GM23248 (cell line): ENCODE measurements around the gene CLIP2. TPM values are rescaled to one million over a fixed set of nuclear protein-coding genes. Genes with fewer than 3 reads are reported as not detected.

Experiments
- DNase-seq: peaks from one replicate; pipeline ENCODE4 v3.0.0-alpha.2; 2015
- H2AFZ ChIP-seq: fragments of 200-600 bp; sonication (generic); 2 replicates; pipeline ENCODE4 v1.6.1; 2016; ENCODE audit warnings: antibody characterized with exemption
- H3F3A ChIP-seq: fragments of 200-600 bp; sonication (generic); 2 replicates; pipeline ENCODE4 v1.6.1; 2016; ENCODE audit warnings: mild to moderate bottlenecking, antibody characterized with exemption, mixed run types; ENCODE audit not compliant: insufficient read depth
- H3K27ac ChIP-seq: fragments of 200-600 bp; sonication (generic); 2 replicates; pipeline ENCODE4 v1.5.1; 2016; ENCODE audit warnings: mild to moderate bottlenecking
- H3K27me3 ChIP-seq: fragments of 200-600 bp; sonication (generic); replicated peaks from 2 replicates; pipeline ENCODE4 v1.6.1; 2016; ENCODE audit warnings: mild to moderate bottlenecking; ENCODE audit not compliant: insufficient read depth
- H3K36me3 ChIP-seq: fragments of 200-600 bp; sonication (generic); 2 replicates; pipeline ENCODE4 v1.6.1; 2016; ENCODE audit warnings: low read depth, mild to moderate bottlenecking
- H3K4me1 ChIP-seq: fragments of 200-600 bp; sonication (generic); 2 replicates; pipeline ENCODE4 v1.6.1; 2016; ENCODE audit warnings: mild to moderate bottlenecking; ENCODE audit not compliant: insufficient read depth
- H3K4me2 ChIP-seq: fragments of 200-600 bp; sonication (generic); one replicate; pipeline ENCODE4 v1.6.1; 2016; ENCODE audit warnings: mild to moderate bottlenecking; ENCODE audit not compliant: unreplicated experiment
- H3K4me3 ChIP-seq: fragments of 200-600 bp; sonication (generic); 2 replicates; pipeline ENCODE4 v1.5.1; 2016; ENCODE audit warnings: mild to moderate bottlenecking
- H3K79me2 ChIP-seq: fragments of 200-600 bp; sonication (generic); 2 replicates; pipeline ENCODE4 v1.6.1; 2016; ENCODE audit warnings: mild to moderate bottlenecking; ENCODE audit not compliant: insufficient read depth
- H3K9ac ChIP-seq: fragments of 200-600 bp; sonication (generic); 2 replicates; pipeline ENCODE4 v1.6.1; 2016; ENCODE audit warnings: mild to moderate bottlenecking
- H3K9me2 ChIP-seq: fragments of 200-600 bp; sonication (generic); 2 replicates; pipeline ENCODE4 v1.6.1; 2016; ENCODE audit warnings: mixed run types, mild to moderate bottlenecking, moderate library complexity; ENCODE audit not compliant: insufficient read depth
- H3K9me3 ChIP-seq: fragments of 200-600 bp; sonication (generic); one replicate; pipeline ENCODE4 v1.6.1; 2017; ENCODE audit warnings: low read depth
- H4K20me1 ChIP-seq: fragments of 200-600 bp; sonication (generic); 2 replicates; pipeline ENCODE4 v1.6.0; 2016; ENCODE audit not compliant: insufficient read depth
- EZH2 ChIP-seq: fragments of 200-600 bp; sonication (generic); IDR thresholded peaks from 2 replicates; pipeline ENCODE4 v1.6.1; 2018; ENCODE audit warnings: antibody characterized with exemption, mild to moderate bottlenecking; ENCODE audit not compliant: insufficient read depth, poor library complexity, severe bottlenecking
- EZH2phosphoT487 ChIP-seq: fragments of 200-600 bp; sonication (generic); IDR thresholded peaks from 2 replicates; pipeline ENCODE4 v1.6.1; 2018; ENCODE audit warnings: antibody characterized with exemption, moderate library complexity, mild to moderate bottlenecking, low read depth; ENCODE audit not compliant: insufficient read depth
- WGBS, 2 experiments: methylation state at CpG; one replicate each; pipeline ENCODE4 v1.1.6; 2015 to 2017; ENCODE audit warnings: low lambda C conversion rate in 2 of 2, low coverage in 1 of 2; ENCODE audit errors: missing lambda C conversion rate in 2 of 2; 5-methylcytosine and 5-hydroxymethylcytosine counted together
- in situ Hi-C: fragments of 300-500 bp; cut with MboI; formaldehyde crosslinking; loops from 2 replicates; pipeline ENCODE4 v1.15.0; 2020
- polyA plus RNA-seq: library from polyadenylated mRNA; unstranded; fragments of >200 nt; fragmentation: Nextera tagmentation; extraction: Ambion mirVana; gene quantifications from 2 replicates; pipeline ENCODE4 v1.2.1, GENCODE V29; 2016
- total RNA-seq: library from RNA; depleted of rRNA; stranded (reverse); fragments of >200 nt; shearing (Covaris generic); gene quantifications from 2 replicates; pipeline ENCODE4 v1.2.3, GENCODE V29; 2014

CLIP2 gene
- total and polyA plus RNA-seq, 2 experiments from 2014 or later: 13.2 to 40.7 TPM

DNA sequence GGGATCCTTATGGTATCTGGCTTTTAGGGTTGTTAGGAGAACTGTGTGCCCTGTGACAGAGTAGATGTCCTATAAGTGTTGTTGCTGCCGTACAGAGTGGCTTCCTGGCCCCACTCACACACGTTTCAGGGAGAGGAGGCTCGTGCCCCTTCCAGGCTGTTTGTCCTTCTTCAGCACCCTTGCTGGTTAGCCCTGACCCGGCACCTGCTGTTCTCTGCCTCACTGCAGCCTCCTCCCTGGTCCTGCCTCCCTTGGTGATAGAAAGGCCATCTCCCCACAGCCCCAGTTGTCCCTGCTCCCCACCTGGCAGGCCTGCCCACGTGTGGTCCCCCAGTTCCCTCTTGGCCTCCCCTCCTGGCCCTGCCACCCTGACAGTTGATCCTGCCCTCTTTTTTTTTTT, 2.3 kb downstream of the CLIP2 start:
- H2AFZ ChIP-seq: no peak overlapping the region
- H3K4me2 ChIP-seq: no peak overlapping the region
- H3K4me3 ChIP-seq: no peak overlapping the region
- no peak overlapping the region for H3K9ac ChIP-seq
- no peak for DNase-seq
- 0 out of 2 replicates have a peak, but pooled peaks cover 11% of the 10 kb centered on the region for H3F3A ChIP-seq
- H3K79me2 ChIP-seq: peaks cover 77% of the 10 kb centered on the region
- no peaks in the 10 kb centered on the region for H3K9me2 ChIP-seq
- in situ Hi-C loops: no loop called here
- peaks cover 24% of the 10 kb centered on the region for H3K4me1 ChIP-seq
- no peaks in the 10 kb centered on the region for H3K27me3 ChIP-seq
- H3K9me3 ChIP-seq: no peaks in the 10 kb centered on the region
- H3K36me3 ChIP-seq: no peaks in the 10 kb centered on the region
- WGBS, 2 experiments: 92 to 96% methylated on average over 5 of the region's 5 CpGs
- TF ChIP-seq EZH2phosphoT487: no peak
- no peak for TF ChIP-seq EZH2
- no peaks in the 10 kb centered on the region; the same call in 1 of the 2 replicates for H4K20me1 ChIP-seq
- no peak overlapping the region for H3K27ac ChIP-seq

DNA sequence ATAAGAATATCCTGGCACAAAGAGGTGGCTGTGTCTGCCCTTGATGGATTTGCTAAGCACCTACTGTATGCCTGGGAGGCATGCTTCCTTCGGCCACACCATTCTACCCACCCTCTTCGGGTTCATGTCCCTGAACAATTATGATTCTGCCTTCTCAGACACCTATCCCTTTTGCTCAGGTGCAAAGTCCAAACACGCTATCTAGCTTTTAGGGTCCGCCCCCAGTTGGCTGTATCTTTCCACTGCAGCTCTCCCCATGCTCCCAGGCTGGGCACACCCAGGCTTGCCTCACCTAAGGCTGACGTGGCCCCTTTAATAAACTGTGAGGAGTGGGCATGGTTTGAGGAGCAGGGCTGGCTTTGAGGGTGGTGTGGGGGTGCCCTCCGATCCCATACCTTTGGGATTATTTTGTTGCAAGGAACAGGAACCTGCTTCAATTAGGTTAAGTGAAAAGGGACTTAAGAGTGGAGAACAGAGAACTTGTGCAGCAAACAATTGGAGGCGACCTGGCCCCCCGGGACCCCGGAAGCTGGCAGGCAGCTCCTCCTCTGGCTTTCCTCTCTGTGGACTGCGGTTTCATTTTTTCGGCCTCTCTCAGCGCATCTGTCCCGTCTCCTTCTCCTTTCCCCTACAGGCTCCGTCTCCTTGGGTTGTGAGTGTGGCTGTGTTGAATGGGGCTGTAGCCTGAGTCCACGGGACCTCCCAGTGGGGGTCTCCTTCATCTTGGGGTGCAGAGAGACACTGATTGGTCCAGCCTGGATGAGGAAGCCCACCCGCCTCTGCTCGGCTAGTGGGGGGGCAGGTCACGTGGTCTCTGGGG, 3.8 kb downstream of the CLIP2 start:
- no peaks in the 10 kb centered on the region; the same call in 1 of the 2 replicates for H4K20me1 ChIP-seq

DNA sequence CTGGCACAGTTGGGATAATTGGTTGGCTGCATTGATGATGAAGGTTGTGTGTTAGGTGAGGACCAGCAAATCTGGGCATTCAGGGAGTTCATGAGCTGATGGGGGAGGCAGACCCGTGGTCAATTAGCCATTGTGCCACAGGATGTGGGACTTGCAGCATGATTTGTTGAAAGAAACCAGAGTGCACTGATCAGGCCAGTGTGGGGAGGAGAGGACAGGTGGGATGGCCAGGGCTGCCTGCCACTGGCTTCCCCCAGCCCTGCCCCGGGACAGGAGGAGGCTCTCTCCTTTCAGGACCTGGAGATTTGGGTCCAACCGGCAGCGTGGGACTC, 4.3 kb downstream of the CLIP2 start:
- no peaks in the 10 kb centered on the region; the same call in 1 of the 2 replicates for H4K20me1 ChIP-seq
- H3K4me3 ChIP-seq: no peak overlapping the region

More for the DNA sequence above, 3.8 kb downstream of the CLIP2 start:
- Histone ChIP-seq H3K36me3 (no peaks in the 10 kb centered on the region), H3K9me2 (no peaks in the 10 kb centered on the region), H3K4me2 (no peak overlapping the region), H3K4me3 (no peak overlapping the region), H3K9ac (no peak overlapping the region), H3K9me3 (no peaks in the 10 kb centered on the region), H3F3A (0 out of 2 replicates have a peak, but pooled peaks cover 11% of the 10 kb centered on the region), H3K4me1 (peaks cover 24% of the 10 kb centered on the region), H3K27me3 (no peaks in the 10 kb centered on the region), H2AFZ (no peak overlapping the region), H3K79me2 (peaks cover 91% of the 10 kb centered on the region), H3K27ac (no peak overlapping the region)
- 86 to 93% methylated on average over 18 of the region's 18 CpGs for WGBS, 2 experiments
- TF ChIP-seq EZH2phosphoT487 (no peak), EZH2 (no peak)
- DNase-seq: no peak
- in situ Hi-C loops: no loop called here

DNA sequence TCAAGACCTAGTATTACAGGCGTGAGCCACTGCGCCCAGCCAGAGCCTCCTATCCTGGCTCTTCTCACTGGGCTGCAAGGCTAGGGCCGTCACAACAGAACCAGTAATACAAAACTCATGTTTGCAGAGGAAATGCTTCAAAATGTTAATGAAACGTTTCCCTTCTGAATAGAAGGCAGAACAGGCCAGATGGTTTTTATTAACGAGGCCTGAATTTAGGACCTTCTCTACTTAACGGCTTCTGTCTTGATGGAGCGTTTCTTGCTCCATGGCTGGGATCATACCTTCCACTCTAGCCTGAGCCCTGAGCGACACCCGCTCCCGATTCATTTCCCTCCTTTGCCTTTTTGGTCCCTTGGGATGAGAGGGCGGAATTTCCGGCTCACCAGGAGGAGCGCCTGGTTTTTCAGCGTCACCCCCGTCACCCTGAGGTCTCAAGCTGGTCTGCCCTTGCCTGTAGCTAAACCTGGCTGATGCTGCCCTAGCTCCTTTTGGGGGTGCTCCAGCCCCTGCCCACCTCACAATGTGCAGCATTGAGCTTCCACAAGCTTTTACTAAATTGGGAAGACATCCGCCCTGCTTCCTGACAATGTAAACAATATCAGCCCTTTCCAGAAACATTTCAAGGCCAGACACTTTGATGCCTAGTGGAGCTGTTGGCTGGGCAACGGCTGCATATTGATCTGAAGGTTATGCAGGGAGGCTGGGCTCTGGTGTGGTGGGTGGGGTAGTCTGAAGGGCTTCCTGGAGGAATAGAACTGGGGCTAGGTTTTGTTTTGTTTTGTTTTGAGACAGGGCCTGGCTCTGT, 5.2 kb downstream of the CLIP2 start:
- Histone ChIP-seq H4K20me1 (no peaks in the 10 kb centered on the region; the same call in 1 of the 2 replicates), H3K9me3 (no peaks in the 10 kb centered on the region), H3K9ac (no peak overlapping the region), H3K79me2 (peaks cover 100% of the 10 kb centered on the region), H3K36me3 (no peaks in the 10 kb centered on the region), H3K27me3 (no peaks in the 10 kb centered on the region), H3K27ac (peak overlapping the region; percentile 28), H3K4me1 (peaks cover 14% of the 10 kb centered on the region), H3F3A (0 out of 2 replicates have a peak, but pooled peaks cover 11% of the 10 kb centered on the region), H3K4me3 (no peak overlapping the region), H3K4me2 (peak overlapping the region; percentile 15), H3K9me2 (no peaks in the 10 kb centered on the region), H2AFZ (no peak overlapping the region)
- peak; percentile 80 for DNase-seq
- no peak for TF ChIP-seq EZH2phosphoT487
- TF ChIP-seq EZH2: no peak
- WGBS, 2 experiments: 38 to 41% methylated on average over 17 of the region's 17 CpGs
- in situ Hi-C loops: no loop called here

More for the DNA sequence above, 4.3 kb downstream of the CLIP2 start:
- H3F3A ChIP-seq: 0 out of 2 replicates have a peak, but pooled peaks cover 11% of the 10 kb centered on the region
- in situ Hi-C loops: no loop called here
- H3K9me3 ChIP-seq: no peaks in the 10 kb centered on the region
- no peak overlapping the region for H3K9ac ChIP-seq
- H3K79me2 ChIP-seq: peaks cover 96% of the 10 kb centered on the region
- H3K36me3 ChIP-seq: no peaks in the 10 kb centered on the region
- no peak overlapping the region for H2AFZ ChIP-seq
- H3K9me2 ChIP-seq: no peaks in the 10 kb centered on the region
- TF ChIP-seq EZH2phosphoT487 (no peak), EZH2 (no peak)
- peak overlapping the region; percentile 28; the same call in 1 of the 2 replicates for H3K27ac ChIP-seq
- WGBS, 2 experiments: 81 to 87% methylated on average over 4 of the region's 4 CpGs
- no peak overlapping the region for H3K4me2 ChIP-seq
- H3K27me3 ChIP-seq: no peaks in the 10 kb centered on the region
- H3K4me1 ChIP-seq: peaks cover 19% of the 10 kb centered on the region
- no peak for DNase-seq
